Lower leg skin (tissue), 3 donors: Measurements from ENCODE around the gene CMTM1.

Experiments used
- POLR2A ChIP-seq, 2 donors: fragments of 450-650 bp; IDR thresholded peaks; one replicate each; pipeline ENCODE4 v1.6.1; 2016 to 2017; ENCODE audit warnings: antibody characterized with exemption in 2 of 2, mild to moderate bottlenecking in 1 of 2, moderate library complexity in 1 of 2
- TF ChIP-seq, protein P1 (sequence below), 3 donors: fragments of 450-650 bp; IDR thresholded peaks; one replicate each; pipeline ENCODE4 v1.5.1; 2016; ENCODE audit warnings: antibody characterized with exemption in 3 of 3, mild to moderate bottlenecking in 3 of 3, moderate library complexity in 2 of 3

DNA sequence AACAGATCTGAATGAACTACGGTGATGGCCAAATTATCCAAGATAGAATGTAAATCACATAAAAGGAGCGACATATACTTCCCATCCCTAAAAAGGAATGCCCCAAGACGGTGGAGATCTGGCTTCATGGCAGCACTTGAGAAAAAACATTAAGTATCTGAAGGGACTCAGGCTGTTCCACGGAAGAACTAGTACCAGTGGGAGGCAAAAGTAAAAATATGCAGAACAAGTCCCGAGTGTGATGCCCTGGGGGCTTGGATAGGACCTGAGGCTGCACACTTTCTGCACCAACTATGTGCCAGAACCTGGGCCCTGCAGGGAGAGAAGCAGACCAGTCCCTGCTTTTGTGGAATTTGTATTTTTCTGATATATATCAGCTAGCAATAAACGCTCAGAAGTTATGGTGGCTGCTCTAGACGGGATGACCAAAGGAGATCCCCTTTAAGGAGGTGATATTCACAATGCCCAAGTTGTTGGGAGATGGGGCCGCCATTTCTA, 14.4 kb upstream of the CMTM1 start:
- TF ChIP-seq, protein P1, sequence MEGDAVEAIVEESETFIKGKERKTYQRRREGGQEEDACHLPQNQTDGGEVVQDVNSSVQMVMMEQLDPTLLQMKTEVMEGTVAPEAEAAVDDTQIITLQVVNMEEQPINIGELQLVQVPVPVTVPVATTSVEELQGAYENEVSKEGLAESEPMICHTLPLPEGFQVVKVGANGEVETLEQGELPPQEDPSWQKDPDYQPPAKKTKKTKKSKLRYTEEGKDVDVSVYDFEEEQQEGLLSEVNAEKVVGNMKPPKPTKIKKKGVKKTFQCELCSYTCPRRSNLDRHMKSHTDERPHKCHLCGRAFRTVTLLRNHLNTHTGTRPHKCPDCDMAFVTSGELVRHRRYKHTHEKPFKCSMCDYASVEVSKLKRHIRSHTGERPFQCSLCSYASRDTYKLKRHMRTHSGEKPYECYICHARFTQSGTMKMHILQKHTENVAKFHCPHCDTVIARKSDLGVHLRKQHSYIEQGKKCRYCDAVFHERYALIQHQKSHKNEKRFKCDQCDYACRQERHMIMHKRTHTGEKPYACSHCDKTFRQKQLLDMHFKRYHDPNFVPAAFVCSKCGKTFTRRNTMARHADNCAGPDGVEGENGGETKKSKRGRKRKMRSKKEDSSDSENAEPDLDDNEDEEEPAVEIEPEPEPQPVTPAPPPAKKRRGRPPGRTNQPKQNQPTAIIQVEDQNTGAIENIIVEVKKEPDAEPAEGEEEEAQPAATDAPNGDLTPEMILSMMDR (IDR thresholded peaks at IDR 0.05), result no peak
- TF ChIP-seq POLR2A (IDR thresholded peaks at IDR 0.05), result no peak
